22Rv1 (cell line): ENCODE data around the gene ANKRD40.

Experiments
- CTCF ChIP-seq: fragments of 450-650 bp; IDR thresholded peaks from 2 replicates; pipeline ENCODE4 v1.5.1; 2017; ENCODE audit warnings: mild to moderate bottlenecking
- ZFX ChIP-seq: fragments of 450-650 bp; IDR thresholded peaks from 2 replicates; pipeline ENCODE4 v1.6.1; 2017; ENCODE audit warnings: antibody characterized with exemption, borderline replicate concordance

DNA sequence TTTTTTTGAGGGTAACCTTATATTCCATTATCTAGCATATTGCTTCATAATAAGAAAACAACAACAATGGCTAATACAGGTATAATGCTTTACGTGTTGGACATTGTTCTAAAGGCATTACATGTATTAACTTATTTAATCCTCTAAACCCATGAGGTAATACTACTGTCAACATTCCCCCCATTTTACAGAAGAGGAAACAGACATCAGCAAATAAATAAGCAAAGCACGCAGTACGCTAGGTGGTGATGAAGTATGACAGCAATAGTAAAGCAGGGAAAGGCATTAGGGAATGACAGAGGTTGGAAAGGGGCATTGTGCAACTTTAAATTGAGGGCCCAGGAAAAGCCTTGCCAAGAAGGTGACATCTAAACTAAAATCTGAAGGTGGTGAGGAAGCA is 4.6 kb downstream of the ANKRD40 start:
- TF ChIP-seq CTCF = no peak
- TF ChIP-seq ZFX = no peak
